Lung (tissue), 12 donors: ENCODE results near the gene SYTL4. TPM values are rescaled to one million over a fixed set of nuclear protein-coding genes. Genes with fewer than 3 reads are reported as not detected.

Experiments
- ATAC-seq: fragments of 200-7000 bp; cut with Tn5 transposase; one replicate; pipeline ENCODE4 v1.9.1; 2020; ENCODE audit warnings: moderate number of reproducible peaks; ENCODE audit not compliant: insufficient read depth, low FRiP score
- DNase-seq, 3 donors: peaks; one replicate each; pipeline ENCODE4 v3.0.0-alpha.2; 2013 to 2017
- H3K27ac ChIP-seq, 2 donors: one replicate each; pipeline ENCODE4 v1.5.1; 2013; ENCODE audit warnings: mild to moderate bottlenecking in 2 of 2, moderate library complexity in 2 of 2, control low read depth in 1 of 2, inconsistent platforms in 1 of 2, low read depth in 1 of 2, low read length in 1 of 2
- H3K27me3 ChIP-seq, 3 donors: one replicate each; pipeline ENCODE4 v1.5.1; 2013; ENCODE audit warnings: low read length in 2 of 3; ENCODE audit not compliant: control insufficient read depth in 3 of 3, insufficient read depth in 3 of 3
- H3K36me3 ChIP-seq, 4 donors: one replicate each; pipeline ENCODE4 v1.5.1; 2013; ENCODE audit warnings: low read length in 4 of 4, mild to moderate bottlenecking in 1 of 4, moderate library complexity in 1 of 4; ENCODE audit not compliant: control insufficient read depth in 4 of 4, insufficient read depth in 4 of 4
- H3K4me1 ChIP-seq, 5 donors: one replicate each; pipeline ENCODE4 v1.5.1; 2013; ENCODE audit warnings: low read length in 5 of 5, mild to moderate bottlenecking in 2 of 5, moderate library complexity in 1 of 5; ENCODE audit not compliant: control insufficient read depth in 5 of 5, insufficient read depth in 5 of 5
- H3K4me3 ChIP-seq: one replicate; pipeline ENCODE4 v1.5.1; 2013; ENCODE audit warnings: mild to moderate bottlenecking, control low read depth, moderate library complexity
- H3K9ac ChIP-seq, 2 donors: one replicate each; pipeline ENCODE4 v1.5.1; 2013; ENCODE audit warnings: low read length in 2 of 2, control low read depth in 1 of 2; ENCODE audit not compliant: insufficient read depth in 1 of 2
- H3K9me3 ChIP-seq, 4 donors: one replicate each; pipeline ENCODE4 v1.5.1; 2013; ENCODE audit warnings: low read length in 3 of 4, mild to moderate bottlenecking in 1 of 4, moderate library complexity in 1 of 4; ENCODE audit not compliant: control insufficient read depth in 4 of 4, insufficient read depth in 3 of 4
- WGBS, 2 donors: extraction: QIAGEN DNeasy Blood & Tissue Kit; methylation state at CpG; one replicate each; pipeline ENCODE4 v1.1.7; 2013; 5-methylcytosine and 5-hydroxymethylcytosine counted together
- polyA plus RNA-seq, 2 donors: library from polyadenylated mRNA; stranded (reverse); fragments of 200-250 nt; gene quantifications; one replicate each; pipeline ENCODE4 v1.2.1, GENCODE V29; 2013
- total RNA-seq, 2 donors: library from RNA; depleted of rRNA in 1 of 2; stranded (reverse); fragments of >200 nt in 1 of 2; gene quantifications; one replicate each; pipeline ENCODE4 v1.2.1, GENCODE V29; 2014 to 2021
- TF ChIP-seq, protein P1 (sequence below): IDR thresholded peaks from 2 replicates; pipeline ENCODE4 v1.5.1; 2012; ENCODE audit warnings: mild to moderate bottlenecking; ENCODE audit errors: control extremely low read depth, extremely low read depth
- donor health status: control.
- donor health status: control.
- donor health status: Bipolar disorder and iron deficiency.
- donor health status: healthy.
- donor health status: DM: yes; HTN: yes; CAD: no.

SYTL4 gene
- total and polyA plus RNA-seq, 4 donors: 3.4 to 11.7 (median 4.7) TPM

- peaks cover 0 to 5% (median 0%) of the 10 kb centered on the region in 4 donors for H3K36me3 ChIP-seq
- H3K9me3 ChIP-seq: no peaks in the 10 kb centered on the region
- H3K4me3 ChIP-seq: no peak overlapping the region
- H3K27ac ChIP-seq: no peak overlapping the region
- no peak for ATAC-seq
- H3K27me3 ChIP-seq: peaks cover 0 to 23% (median 10%) of the 10 kb centered on the region in 3 donors
- WGBS, 2 donors: 82 to 95% methylated on average over 8 of the region's 8 CpGs
- H3K9ac ChIP-seq: no peak overlapping the region
- no peak for DNase-seq
- no peaks in the 10 kb centered on the region for H3K4me1 ChIP-seq
- TF ChIP-seq, protein P1, sequence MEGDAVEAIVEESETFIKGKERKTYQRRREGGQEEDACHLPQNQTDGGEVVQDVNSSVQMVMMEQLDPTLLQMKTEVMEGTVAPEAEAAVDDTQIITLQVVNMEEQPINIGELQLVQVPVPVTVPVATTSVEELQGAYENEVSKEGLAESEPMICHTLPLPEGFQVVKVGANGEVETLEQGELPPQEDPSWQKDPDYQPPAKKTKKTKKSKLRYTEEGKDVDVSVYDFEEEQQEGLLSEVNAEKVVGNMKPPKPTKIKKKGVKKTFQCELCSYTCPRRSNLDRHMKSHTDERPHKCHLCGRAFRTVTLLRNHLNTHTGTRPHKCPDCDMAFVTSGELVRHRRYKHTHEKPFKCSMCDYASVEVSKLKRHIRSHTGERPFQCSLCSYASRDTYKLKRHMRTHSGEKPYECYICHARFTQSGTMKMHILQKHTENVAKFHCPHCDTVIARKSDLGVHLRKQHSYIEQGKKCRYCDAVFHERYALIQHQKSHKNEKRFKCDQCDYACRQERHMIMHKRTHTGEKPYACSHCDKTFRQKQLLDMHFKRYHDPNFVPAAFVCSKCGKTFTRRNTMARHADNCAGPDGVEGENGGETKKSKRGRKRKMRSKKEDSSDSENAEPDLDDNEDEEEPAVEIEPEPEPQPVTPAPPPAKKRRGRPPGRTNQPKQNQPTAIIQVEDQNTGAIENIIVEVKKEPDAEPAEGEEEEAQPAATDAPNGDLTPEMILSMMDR: no peak
Observed at GRCh38 chrX:100682939-100683338, 49.0 kb downstream of the SYTL4 start.

- Histone ChIP-seq H3K27me3 (peaks cover 0 to 20% (median 10%) of the 10 kb centered on the region in 3 donors), H3K9ac (no peak overlapping the region), H3K4me3 (no peak overlapping the region), H3K36me3 (peaks cover 0 to 5% (median 0%) of the 10 kb centered on the region in 4 donors), H3K27ac (no peak overlapping the region), H3K9me3 (no peaks in the 10 kb centered on the region), H3K4me1 (no peaks in the 10 kb centered on the region)
- ATAC-seq (no peak), DNase-seq (no peak)
- WGBS, 2 donors: 62 to 87% methylated on average over 3 of the region's 3 CpGs
- TF ChIP-seq, protein P1: no peak
Observed at GRCh38 chrX:100681599-100681998, 50.3 kb downstream of the SYTL4 start.

GRCh38 chrX:100680756-100681155 lies 51.2 kb downstream of the SYTL4 start:
- 47 to 74% methylated on average over 2 of the region's 2 CpGs for WGBS, 2 donors
- no peaks in the 10 kb centered on the region for H3K4me1 ChIP-seq
- ATAC-seq: no peak
- no peak overlapping the region for H3K9ac ChIP-seq
- no peak overlapping the region for H3K4me3 ChIP-seq
- TF ChIP-seq, protein P1: no peak
- DNase-seq: no peak
- no peaks in the 10 kb centered on the region for H3K36me3 ChIP-seq
- no peak overlapping the region for H3K27ac ChIP-seq
- H3K27me3 ChIP-seq: peaks cover 0 to 25% (median 10%) of the 10 kb centered on the region in 3 donors
- no peaks in the 10 kb centered on the region for H3K9me3 ChIP-seq

DNA sequence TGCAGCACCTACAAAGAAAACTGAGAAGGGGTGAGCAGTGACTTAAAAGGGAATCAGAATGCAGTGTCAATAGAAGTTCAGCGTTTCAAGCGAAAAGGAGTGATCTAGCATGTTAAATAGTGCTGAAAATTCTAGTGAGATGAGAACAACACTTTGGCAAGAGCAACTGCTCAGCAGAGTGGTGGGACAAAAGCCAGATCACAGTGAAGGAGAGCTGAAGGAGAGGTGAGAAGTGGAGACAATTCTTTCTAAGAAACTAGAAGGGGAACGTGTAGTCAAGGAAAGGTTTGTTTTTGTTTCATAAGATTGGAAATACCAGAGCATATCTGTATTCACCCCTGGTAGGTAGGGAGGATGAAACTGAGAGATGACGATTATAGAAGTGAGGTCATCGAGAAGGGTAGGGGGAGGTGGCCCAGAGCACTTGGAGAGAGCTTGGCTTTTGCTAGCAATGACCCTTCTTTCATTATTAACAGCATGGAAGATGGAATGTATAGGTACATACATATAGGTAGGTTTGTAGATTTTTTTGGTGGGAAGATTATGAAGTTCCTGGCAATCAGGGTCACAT lies 54.2 kb downstream of the SYTL4 start:
- DNase-seq (peak in 1 of 3 donors; percentile 56), ATAC-seq (no peak)
- Histone ChIP-seq H3K27ac (no peak overlapping the region), H3K27me3 (peaks cover 3 to 38% (median 12%) of the 10 kb centered on the region in 3 donors), H3K4me3 (no peak overlapping the region), H3K4me1 (peaks cover 0 to 4% (median 0%) of the 10 kb centered on the region in 5 donors), H3K36me3 (no peaks in the 10 kb centered on the region), H3K9ac (no peak overlapping the region), H3K9me3 (no peaks in the 10 kb centered on the region)
- TF ChIP-seq, protein P1: no peak
- 60 to 80% methylated on average over 5 of the region's 5 CpGs for WGBS, 2 donors
